ENCODE results near the gene RAB36.
A peak's percentile ranks its signal among the peaks of the same experiment; 100 is the strongest.

Gene RAB36

GRCh38 chr22:23184764-23185113 is 39.5 kb downstream of the RAB36 start:
- no peak for DNase-seq

- no peak for DNase-seq
Observed at GRCh38 chr22:23187211-23187610, 41.9 kb downstream of the RAB36 start.

GRCh38 chr22:23187871-23188700 is 42.8 kb downstream of the RAB36 start:
- DNase-seq: no peak

GRCh38 chr22:23190526-23190925 is 45.2 kb downstream of the RAB36 start:
- DNase-seq: no peak

GRCh38 chr22:23192133-23192532 is 46.9 kb downstream of the RAB36 start:
- no peak for DNase-seq

GRCh38 chr22:23192558-23192957 is 47.3 kb downstream of the RAB36 start:
- DNase-seq: no peak

- no peak for DNase-seq
Observed at GRCh38 chr22:23193196-23193827, 48.0 kb downstream of the RAB36 start.

GRCh38 chr22:23193882-23194281 is 48.6 kb downstream of the RAB36 start:
- DNase-seq: no peak

- DNase-seq: no peak
Observed at GRCh38 chr22:23196165-23196564, 50.9 kb downstream of the RAB36 start.

GRCh38 chr22:23197836-23198235 is 52.6 kb downstream of the RAB36 start:
- DNase-seq: peak; percentile 40

- no peak for DNase-seq
Observed at GRCh38 chr22:23199159-23199558, 53.9 kb downstream of the RAB36 start.

- no peak for DNase-seq
Observed at GRCh38 chr22:23200898-23201297, 55.6 kb downstream of the RAB36 start.

GRCh38 chr22:23202812-23203451 is 57.7 kb downstream of the RAB36 start:
- no peak for DNase-seq

GRCh38 chr22:23203452-23204124 is 58.3 kb downstream of the RAB36 start:
- DNase-seq: no peak

GRCh38 chr22:23204125-23204488 is 58.8 kb downstream of the RAB36 start:
- DNase-seq: no peak

GRCh38 chr22:23204541-23205157 is 59.4 kb downstream of the RAB36 start:
- DNase-seq: no peak

GRCh38 chr22:23205339-23206049 is 60.2 kb downstream of the RAB36 start:
- no peak for DNase-seq

- no peak for DNase-seq
Observed at GRCh38 chr22:23206915-23207314, 61.6 kb downstream of the RAB36 start.

GRCh38 chr22:23207729-23208393 is 62.6 kb downstream of the RAB36 start:
- no peak for DNase-seq

- no peak for DNase-seq
Observed at GRCh38 chr22:23210428-23211170, 65.3 kb downstream of the RAB36 start.

- no peak for DNase-seq
Observed at GRCh38 chr22:23211622-23212021, 66.3 kb downstream of the RAB36 start.

Measured in suppressor macrophage treated with lipopolysaccharide for 4 hours (primary cell).